NB4 (cell line): Measurements from ENCODE around the gene AP4S1.

Source experiments
- POLR2A ChIP-seq: IDR thresholded peaks from 2 replicates; pipeline ENCODE4 v1.6.1; 2011; ENCODE audit warnings: mild to moderate bottlenecking; ENCODE audit not compliant: insufficient read length; ENCODE audit errors: extremely low read depth
- TF ChIP-seq, protein P1 (sequence below): IDR thresholded peaks from one replicate; pipeline ENCODE4 v1.5.1; 2012; ENCODE audit warnings: low read depth, low read length
- TF ChIP-seq, protein P2 (sequence below): IDR thresholded peaks from 2 replicates; pipeline ENCODE4 v1.6.1; 2011; ENCODE audit warnings: low read depth, low read length

DNA sequence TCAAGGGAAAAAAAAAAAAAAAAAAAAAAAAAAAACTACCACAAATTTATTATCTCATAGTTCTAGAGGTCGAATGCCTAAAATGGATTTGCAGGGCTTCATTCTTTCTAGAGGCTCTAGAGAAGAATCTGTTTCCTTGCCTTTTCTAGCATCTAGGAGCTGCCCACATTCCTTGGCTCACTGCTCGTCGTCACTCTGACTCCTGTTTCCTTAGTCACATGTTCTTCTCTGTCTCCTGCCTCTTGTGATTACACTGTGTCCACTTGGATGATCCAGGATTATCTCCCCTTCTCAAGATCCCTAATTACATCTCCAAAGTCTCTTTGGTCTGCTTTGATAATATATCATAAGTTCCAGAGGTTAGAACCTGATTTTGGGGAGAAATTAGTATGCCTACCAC lies 93.4 kb downstream of the AP4S1 start:
- TF ChIP-seq, protein P1, sequence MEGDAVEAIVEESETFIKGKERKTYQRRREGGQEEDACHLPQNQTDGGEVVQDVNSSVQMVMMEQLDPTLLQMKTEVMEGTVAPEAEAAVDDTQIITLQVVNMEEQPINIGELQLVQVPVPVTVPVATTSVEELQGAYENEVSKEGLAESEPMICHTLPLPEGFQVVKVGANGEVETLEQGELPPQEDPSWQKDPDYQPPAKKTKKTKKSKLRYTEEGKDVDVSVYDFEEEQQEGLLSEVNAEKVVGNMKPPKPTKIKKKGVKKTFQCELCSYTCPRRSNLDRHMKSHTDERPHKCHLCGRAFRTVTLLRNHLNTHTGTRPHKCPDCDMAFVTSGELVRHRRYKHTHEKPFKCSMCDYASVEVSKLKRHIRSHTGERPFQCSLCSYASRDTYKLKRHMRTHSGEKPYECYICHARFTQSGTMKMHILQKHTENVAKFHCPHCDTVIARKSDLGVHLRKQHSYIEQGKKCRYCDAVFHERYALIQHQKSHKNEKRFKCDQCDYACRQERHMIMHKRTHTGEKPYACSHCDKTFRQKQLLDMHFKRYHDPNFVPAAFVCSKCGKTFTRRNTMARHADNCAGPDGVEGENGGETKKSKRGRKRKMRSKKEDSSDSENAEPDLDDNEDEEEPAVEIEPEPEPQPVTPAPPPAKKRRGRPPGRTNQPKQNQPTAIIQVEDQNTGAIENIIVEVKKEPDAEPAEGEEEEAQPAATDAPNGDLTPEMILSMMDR: no peak
- TF ChIP-seq, protein P2, sequence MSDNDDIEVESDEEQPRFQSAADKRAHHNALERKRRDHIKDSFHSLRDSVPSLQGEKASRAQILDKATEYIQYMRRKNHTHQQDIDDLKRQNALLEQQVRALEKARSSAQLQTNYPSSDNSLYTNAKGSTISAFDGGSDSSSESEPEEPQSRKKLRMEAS: no peak
- no peak for TF ChIP-seq POLR2A
